ENCODE results near the gene DLGAP1. TPM values are rescaled to one million over a fixed set of nuclear protein-coding genes. Genes with fewer than 3 reads are reported as not detected.
"Not testable (repeated sequence)": the region's sequence is repeated elsewhere in the genome, so short reads cannot be mapped to it uniquely, and the experiment has no call there.

Gene DLGAP1
- polyA plus RNA-seq, 1 of the 3 experiments (the other 2 are of a cell fraction), result not detected

- WGBS (ENCODE audit: low lambda C conversion rate), result 99% methylated on average over 4 of the region's 4 CpGs
- no peak overlapping the region for H3K4me2 ChIP-seq
- no peak for TF ChIP-seq RXRA (IDR thresholded peaks at IDR 0.05; ENCODE audit: borderline replicate concordance, low read depth)
- no peak for TF ChIP-seq FOXJ3 (CRISPR knock-in tag; IDR thresholded peaks at IDR 0.05)
- no peak for TF ChIP-seq FOXM1 (IDR thresholded peaks at IDR 0.05; ENCODE audit: low read depth)
- no peak for TF ChIP-seq USF2 (IDR thresholded peaks at IDR 0.05; ENCODE audit: borderline replicate concordance, low read depth, low read length)
- TF ChIP-seq REST (IDR thresholded peaks at IDR 0.05; ENCODE audit: low read depth, low read length), result no peak
- no peak for TF ChIP-seq GABPA (IDR thresholded peaks at IDR 0.05; ENCODE audit: low read depth)
- TF ChIP-seq YY1 (IDR thresholded peaks at IDR 0.05; ENCODE audit: low read depth), result no peak
- no peak for TF ChIP-seq RFX5 (IDR thresholded peaks at IDR 0.05; ENCODE audit: low read length)
- no peak for TF ChIP-seq RAD21 (IDR thresholded peaks at IDR 0.05; ENCODE audit: low read length)
- TF ChIP-seq SMC3 (IDR thresholded peaks at IDR 0.05; ENCODE audit: low read depth, low read length), result no peak
- peaks cover 38% of the 10 kb centered on the region for H3F3A ChIP-seq (replicated peaks; ENCODE audit: insufficient read depth)
- no peaks in the 10 kb centered on the region for H3K9me3 ChIP-seq
- H3K27me3 ChIP-seq (ENCODE audit: insufficient read depth), result no peaks in the 10 kb centered on the region
- ChIA-PET POLR2A (no interaction called here), CTCF (interaction anchor here (1.2 to 1.3 kb wide), 2 partner anchors 57 to 326 kb away, joined by 4 read pairs; no protein-coding TSS in a partner anchor)
- H3K79me2 ChIP-seq (ENCODE audit: insufficient read depth), result peaks cover 17% of the 10 kb centered on the region
- peaks cover 9 to 19% of the 10 kb centered on the region in 2 experiments; a peak in 2 of 4 replicates for H3K4me1 ChIP-seq (ENCODE audit: control insufficient read depth in 1 of 2, insufficient read depth in 2 of 2, low read depth in 1 of 2, low read length in 1 of 2)
- H3K9me2 ChIP-seq, result no peaks in the 10 kb centered on the region
- H3K4me3 ChIP-seq (ENCODE audit: low read depth in 2 of 2, low read length in 1 of 2), result no peak overlapping the region
- H3K27ac ChIP-seq (ENCODE audit: low read depth in 2 of 2, low read length in 1 of 2), result no peak overlapping the region
- H3K9ac ChIP-seq, result no peak overlapping the region
- DNase-seq, result no peak
- H3K36me3 ChIP-seq (replicated peaks in 1 of 2; ENCODE audit: control insufficient read depth in 1 of 2, insufficient read depth in 2 of 2, low read length in 1 of 2), result peaks cover 0 to 3% of the 10 kb centered on the region in 2 experiments
- H4K20me1 ChIP-seq (ENCODE audit: insufficient read depth), result no peaks in the 10 kb centered on the region
- no peak overlapping the region for H2AFZ ChIP-seq (ENCODE audit: low read depth)
These were observed 846.6 kb downstream of the DLGAP1 start for GRCh38 chr18:3608488-3608887.

GRCh38 chr18:3608099-3608453, 847.0 kb downstream of the DLGAP1 start:
- H2AFZ ChIP-seq (ENCODE audit: low read depth); H3K4me2 ChIP-seq; H3K9me2 ChIP-seq; H3K36me3 ChIP-seq (replicated peaks in 1 of 2; ENCODE audit: control insufficient read depth in 1 of 2, insufficient read depth in 2 of 2, low read length in 1 of 2); POLR2A ChIA-PET; H3K27me3 ChIP-seq (ENCODE audit: insufficient read depth); H3K4me3 ChIP-seq (ENCODE audit: low read depth in 2 of 2, low read length in 1 of 2); H3K9me3 ChIP-seq; H3K9ac ChIP-seq; DNase-seq; H4K20me1 ChIP-seq (ENCODE audit: insufficient read depth): not testable (repeated sequence)
- Histone ChIP-seq H3K4me1 (ENCODE audit: control insufficient read depth in 1 of 2, insufficient read depth in 2 of 2, low read depth in 1 of 2, low read length in 1 of 2) (peaks cover 10 to 20% of the 10 kb centered on the region in 2 experiments; a peak in 2 of 4 replicates), H3F3A (replicated peaks; ENCODE audit: insufficient read depth) (peaks cover 40% of the 10 kb centered on the region), H3K27ac (ENCODE audit: low read depth in 2 of 2, low read length in 1 of 2) (peak overlapping the region in 1 of 2 experiments; percentile 100; a peak in 1 of 4 replicates), H3K79me2 (ENCODE audit: insufficient read depth) (peaks cover 17% of the 10 kb centered on the region)
- CTCF ChIA-PET, result interaction anchor here (1.2 to 1.3 kb wide), 2 partner anchors 57 to 326 kb away, joined by 4 read pairs; no protein-coding TSS in a partner anchor
- over 99% methylated on average over 6 of the region's 8 CpGs for WGBS (ENCODE audit: low lambda C conversion rate)
